GM18502 (cell line): ENCODE measurements around the gene KLHL33.

Experiments
- ATAC-seq: cut with Tn5 transposase; IDR thresholded peaks from one replicate; pipeline ENCODE4 v1.9.1; 2021; ENCODE audit warnings: mild to moderate bottlenecking; ENCODE audit not compliant: unreplicated experiment, poor library complexity

KLHL33 gene

DNA sequence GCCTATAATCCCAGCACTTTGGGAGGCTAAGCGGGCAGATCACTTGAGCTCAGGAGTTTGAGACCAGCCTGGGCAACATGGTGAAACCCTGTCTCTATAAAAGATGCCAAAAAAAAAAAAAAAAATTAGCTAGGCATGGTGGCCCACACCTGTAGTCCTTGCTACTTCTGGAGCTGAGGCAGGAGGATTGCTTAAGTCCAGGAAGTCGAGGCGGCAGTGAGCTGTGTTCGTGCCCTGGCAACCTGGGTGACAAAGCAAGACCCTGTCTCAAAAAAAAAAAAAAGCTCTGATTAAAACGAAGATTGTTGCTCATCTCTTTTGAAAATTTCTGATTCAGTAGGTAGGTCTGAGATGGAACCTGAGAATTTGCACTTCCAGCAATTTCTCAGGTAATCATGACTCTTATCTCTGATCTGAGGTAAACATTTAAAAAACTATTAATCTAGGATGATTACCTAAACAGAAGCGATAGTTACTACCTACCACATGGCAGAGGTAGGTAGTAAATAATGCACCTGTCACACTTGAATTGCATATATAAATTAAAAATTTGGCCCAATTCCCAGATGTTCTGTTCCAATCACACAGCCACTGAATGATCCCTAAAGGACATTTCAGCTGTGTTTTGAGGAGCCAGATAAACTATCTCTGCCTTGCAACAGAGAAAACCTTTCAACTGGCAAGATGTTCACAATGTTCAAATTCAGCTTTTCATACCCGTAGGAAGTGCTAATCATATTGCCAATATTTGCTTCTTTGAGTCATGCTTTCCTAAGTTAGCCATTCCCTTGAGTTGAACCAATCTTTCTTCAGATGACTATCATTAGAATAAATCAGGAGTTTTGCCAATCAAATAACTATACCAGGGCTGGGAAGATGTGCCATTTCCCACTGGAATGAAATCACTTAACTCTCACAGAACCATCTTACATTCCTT, 18.4 kb downstream of the KLHL33 start:
- no peak for ATAC-seq

DNA sequence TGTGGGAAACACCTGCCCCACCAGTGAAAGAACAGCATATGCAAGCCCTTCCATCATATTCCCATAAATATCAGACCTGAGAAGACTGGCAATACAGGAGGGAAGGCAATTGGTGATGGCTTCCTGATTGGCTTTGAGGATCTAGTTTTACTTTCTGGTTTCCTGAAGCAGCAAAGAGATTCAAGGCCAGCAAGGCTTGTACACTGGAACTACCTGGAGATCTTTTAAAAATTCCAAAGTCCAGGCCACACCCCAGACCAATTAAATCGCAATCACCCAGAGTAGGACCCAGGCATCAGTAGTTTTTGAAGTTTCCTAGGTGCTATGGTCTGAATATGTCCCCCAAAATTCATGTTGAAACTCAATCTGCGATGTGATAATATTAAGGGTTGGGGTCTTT, 19.7 kb downstream of the KLHL33 start:
- no peak for ATAC-seq

DNA sequence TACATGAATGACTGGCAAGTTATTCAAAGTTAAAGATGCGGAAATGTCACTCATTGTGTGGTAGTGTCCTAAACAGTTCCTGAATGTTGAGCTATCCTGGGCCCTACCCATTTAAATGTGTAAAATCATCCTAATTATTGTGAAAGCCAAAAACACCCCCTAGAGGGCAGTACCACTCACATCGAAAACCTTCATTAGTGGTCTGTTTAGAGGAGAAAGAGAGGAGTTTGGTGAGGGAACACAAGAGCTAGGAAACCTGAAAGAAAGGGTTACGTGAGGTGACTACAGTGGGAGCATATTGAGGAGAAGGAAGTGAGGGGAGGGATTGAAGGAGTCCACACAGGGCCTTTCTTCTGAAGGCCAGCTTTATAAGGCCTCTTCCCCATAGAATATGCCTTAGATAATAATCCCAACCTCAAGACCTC, 20.2 kb downstream of the KLHL33 start:
- no peak for ATAC-seq

GRCh38 chr14:20413744-20414082, 22.3 kb downstream of the KLHL33 start:
- ATAC-seq = peak; percentile 40

DNA sequence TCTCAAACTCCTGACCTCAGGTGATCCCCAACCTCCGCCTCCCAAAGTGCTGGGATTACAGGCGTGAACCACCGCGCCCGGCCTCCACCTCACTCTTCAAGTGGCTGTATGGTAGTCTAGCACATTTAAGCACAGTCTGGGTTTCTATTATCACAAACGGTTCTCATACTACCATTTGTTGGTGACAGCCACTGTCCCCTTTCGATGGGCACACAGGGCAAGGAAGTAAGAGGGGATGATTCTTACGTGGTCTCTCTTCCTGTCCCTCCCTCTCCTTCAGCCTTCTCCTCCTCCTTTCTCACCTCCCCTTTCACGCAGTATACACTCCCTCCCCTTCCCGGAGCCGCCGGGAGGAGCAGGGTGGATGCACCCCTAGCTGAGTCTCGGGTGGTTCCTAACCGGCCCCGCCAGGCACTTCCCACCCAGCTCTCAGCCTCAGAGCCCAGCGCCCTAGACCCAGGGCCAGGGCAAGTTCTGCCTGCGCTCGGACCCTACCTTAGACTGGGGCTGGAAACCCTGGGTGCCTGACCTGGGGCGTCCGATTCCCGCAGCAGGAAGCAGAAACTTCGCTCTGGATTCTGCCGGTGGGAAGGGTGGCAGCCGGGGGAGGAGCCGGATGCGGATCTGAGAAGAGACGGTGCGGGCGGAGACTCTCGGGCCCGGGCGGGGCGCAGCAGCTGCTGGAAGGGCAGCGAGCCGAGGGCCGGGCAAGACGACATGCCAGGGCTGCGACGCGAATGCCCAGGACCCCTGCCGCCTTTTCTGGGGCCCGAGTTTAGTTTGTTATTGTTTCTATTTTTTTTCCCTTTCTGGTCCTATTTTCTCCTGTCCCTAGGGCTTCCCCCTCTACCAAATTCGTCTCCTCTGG, 22.9 kb downstream of the KLHL33 start, which contains the start of gene TEP1:
Gene TEP1 (minus strand): TSS at position 626 of the 868 bp plus-strand sequence. CDS start 5,062 bp downstream, outside the sequence.
- peak; percentile 78 for ATAC-seq

- peak; percentile 62 for ATAC-seq
Measured at GRCh38 chr14:20412411-20412810, 23.6 kb downstream of the KLHL33 start.

GRCh38 chr14:20409226-20409625, 26.7 kb downstream of the KLHL33 start:
- no peak for ATAC-seq

DNA sequence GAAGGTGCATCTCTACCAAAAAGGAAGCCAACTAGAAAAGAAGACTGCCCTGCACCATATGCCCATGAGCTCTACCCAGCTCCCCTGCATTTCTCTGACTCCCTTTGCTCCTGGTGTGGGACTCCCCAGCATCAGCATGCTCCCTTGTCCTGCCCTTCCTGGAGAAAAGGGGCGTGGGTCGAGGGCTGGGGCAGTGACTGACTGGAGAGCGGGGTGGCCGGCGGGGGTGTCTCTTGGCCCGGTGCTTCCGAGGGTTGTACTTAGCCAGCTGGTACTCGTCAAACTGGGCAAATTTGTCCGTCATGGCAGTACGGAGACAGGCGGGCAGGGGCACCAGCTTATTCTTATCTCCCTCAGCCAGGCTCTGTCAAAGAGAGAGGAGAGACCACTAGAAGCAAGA, 32.4 kb downstream of the KLHL33 start:
- no peak for ATAC-seq

DNA sequence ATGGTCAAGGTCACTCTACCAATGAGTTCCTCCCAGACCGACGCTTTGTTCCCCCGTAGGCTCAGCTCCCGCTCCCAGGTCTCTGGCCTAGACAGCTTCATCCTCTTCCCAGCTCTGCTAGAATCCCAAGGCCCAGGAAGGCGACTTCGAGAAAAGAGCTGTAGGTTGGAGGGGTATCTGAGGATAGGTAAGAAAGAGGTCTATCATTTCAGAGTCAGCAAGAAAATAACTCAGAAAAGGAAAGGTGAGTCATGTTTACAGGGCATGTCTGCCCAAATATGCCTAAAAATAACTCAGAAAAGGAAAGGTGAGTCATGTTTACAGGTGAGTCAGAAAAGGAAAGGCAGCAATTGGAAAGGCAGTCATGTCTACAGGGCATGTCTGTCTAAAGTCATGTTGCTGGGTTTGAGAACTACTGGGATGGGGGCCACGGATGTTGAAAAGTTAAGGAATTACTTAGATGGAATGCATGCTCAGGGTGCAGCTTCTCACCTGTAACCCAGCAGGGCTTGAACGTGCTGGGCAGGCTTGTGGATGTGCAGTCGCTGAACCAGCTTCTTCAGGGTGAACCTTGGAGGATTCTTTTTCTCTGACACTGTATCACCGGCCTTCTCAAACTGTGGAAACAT, 34.9 kb downstream of the KLHL33 start:
- ATAC-seq = no peak

GRCh38 chr14:20400589-20400964, 35.4 kb downstream of the KLHL33 start:
- ATAC-seq = no peak

GRCh38 chr14:20397511-20397910, 38.5 kb downstream of the KLHL33 start:
- no peak for ATAC-seq

DNA sequence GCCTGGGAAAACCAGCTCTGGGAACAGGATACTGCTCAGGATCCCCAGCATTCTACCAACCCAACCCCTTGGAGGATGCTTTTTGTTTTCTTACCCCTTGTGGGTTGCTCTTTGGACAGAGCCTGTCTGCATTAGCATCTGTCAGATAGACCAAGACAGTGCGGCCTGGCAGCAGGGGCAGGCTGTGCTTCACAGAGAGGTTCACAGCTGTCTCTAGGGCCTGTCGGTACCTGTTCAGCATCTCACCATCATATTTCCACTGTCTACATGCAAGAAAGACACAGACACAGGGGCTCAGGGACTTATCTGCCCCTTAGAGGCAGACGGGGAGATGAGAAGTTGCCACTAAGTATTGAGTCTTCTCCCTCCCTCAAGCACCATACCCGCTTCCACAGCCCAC, 44.5 kb downstream of the KLHL33 start:
- ATAC-seq = no peak

GRCh38 chr14:20388159-20388558, 47.8 kb downstream of the KLHL33 start:
- no peak for ATAC-seq

GRCh38 chr14:20387576-20387975, 48.4 kb downstream of the KLHL33 start:
- no peak for ATAC-seq

DNA sequence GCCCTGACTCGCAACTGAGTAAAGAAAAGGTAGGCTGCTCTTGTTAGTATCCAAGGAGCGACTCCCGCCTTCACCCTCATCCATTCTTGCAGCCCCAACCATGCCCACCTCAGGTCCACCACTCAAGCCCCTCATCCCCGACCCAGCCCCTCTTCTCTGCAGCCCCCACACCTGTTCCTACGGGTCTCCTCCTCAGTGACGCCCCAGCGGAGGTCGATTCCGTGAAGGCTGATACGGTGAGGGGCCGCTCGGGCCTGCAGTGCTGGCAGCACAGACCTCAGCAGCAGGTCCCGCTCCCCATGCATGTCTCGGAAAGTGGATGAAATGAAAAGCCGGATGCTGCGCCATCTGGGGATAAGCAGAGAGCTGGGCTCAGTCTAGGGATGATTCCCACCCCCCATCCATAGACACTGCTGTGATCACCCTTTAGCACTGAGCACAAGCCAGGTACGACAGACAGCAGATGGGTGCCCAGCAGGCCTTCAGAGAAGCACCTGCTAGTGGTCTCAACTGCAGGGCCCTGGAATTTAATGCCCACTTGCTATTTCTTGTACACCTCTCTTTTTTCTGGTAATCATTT, 49.6 kb downstream of the KLHL33 start:
- ATAC-seq = no peak

GRCh38 chr14:20384886-20385285, 51.1 kb downstream of the KLHL33 start:
- ATAC-seq = no peak

DNA sequence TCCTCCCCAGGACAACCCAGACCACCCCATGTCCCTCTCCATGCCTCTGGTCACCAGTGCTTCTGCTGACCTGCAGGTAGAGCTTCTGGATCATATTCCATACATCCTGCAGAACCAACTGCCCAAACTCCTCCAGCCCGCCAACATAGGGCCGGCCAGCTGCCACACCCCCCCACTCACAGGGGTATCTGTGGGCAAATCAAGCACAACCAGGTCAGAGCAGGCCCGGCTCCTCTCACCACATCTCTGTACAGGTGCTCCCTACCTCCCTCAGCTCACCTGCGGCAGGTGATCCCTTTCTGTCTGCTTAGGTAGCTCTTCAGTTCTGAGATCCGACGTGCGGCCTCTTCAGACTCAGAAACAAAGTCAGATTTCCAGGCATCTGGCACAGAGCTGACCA, 51.6 kb downstream of the KLHL33 start:
- no peak for ATAC-seq

DNA sequence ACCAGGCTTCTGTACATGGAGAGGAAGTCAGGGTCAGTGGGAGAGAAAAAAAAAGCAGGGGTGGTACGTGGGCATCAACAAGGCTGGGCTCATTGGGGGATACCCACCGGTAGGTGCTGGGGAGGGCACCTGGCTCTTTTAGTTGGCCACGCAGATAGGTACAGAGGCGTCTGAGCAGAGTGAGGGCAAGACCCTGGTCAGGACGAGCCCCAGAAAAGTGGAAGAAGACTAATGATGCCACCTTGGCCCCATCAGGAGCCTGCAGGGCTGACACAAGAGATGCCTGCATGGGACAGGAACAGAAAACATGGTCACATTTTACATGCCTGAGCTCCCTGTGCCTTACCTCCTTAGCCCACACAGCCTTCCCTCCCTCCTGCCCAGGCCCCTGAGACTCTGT, 52.3 kb downstream of the KLHL33 start:
- ATAC-seq = no peak

GRCh38 chr14:20383032-20383431, 52.9 kb downstream of the KLHL33 start:
- ATAC-seq = no peak

- ATAC-seq = no peak
Measured at GRCh38 chr14:20382526-20382925, 53.4 kb downstream of the KLHL33 start.
